ENCODE measurements around the gene AMFR.

AMFR gene

DNA sequence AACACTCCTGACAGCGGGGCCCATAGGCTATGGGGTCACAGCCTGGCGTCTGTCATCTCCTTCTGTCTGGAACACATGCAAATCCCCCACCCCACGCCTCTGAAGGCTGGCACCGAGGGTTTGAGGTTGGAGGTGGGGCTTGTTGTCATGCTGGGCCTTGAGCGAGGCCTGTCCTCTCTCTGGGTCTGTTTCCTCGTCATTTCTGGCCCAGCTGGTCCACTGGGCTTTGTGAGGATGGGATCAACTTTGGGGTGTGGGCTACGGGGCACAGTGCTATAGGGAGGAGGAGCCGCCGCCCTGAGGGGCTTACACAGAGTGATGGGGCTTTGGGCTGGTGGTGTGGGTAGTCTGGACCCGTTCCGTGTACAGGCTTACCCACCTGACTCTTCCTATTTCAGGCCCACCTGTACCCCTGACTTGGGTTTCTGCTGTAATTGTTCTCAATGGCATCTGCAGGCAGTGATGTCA lies 87.5 kb downstream of the AMFR start:
- Histone ChIP-seq H3K4me3 (ENCODE audit: low read depth, low read length) (no peak overlapping the region), H3K36me3 (ENCODE audit: control insufficient read depth in 2 of 2, insufficient read depth in 1 of 2, low read length in 2 of 2) (no peaks in the 10 kb centered on the region), H3K9me3 (ENCODE audit: control insufficient read depth, insufficient read depth, low read depth, low read length) (no peaks in the 10 kb centered on the region), H3K27ac (ENCODE audit: extremely low read depth, low read depth, low read length) (no peak overlapping the region), H3K4me1 (ENCODE audit: control insufficient read depth, insufficient read depth, low read length) (no peaks in the 10 kb centered on the region)
- CTCF ChIA-PET = interaction anchor here (0.6 kb wide), 1 partner anchor 762 kb away, joined by 4 read pairs; no protein-coding TSS in a partner anchor
- TF ChIP-seq ZNF423 (tag by site-specific recombination; IDR thresholded peaks at IDR 0.05) (no peak), ZNF670 (tag by site-specific recombination; IDR thresholded peaks at IDR 0.05; ENCODE audit: low read depth) (no peak), ZFP69B (tag by site-specific recombination; IDR thresholded peaks at IDR 0.05) (no peak), ZNF175 (tag by site-specific recombination; IDR thresholded peaks at IDR 0.05) (no peak), OSR2 (tag by site-specific recombination; IDR thresholded peaks at IDR 0.05) (no peak), ZNF24 (tag by site-specific recombination; IDR thresholded peaks at IDR 0.05) (no peak), ZSCAN23 (tag by site-specific recombination; IDR thresholded peaks at IDR 0.05) (no peak), OVOL3 (tag by site-specific recombination; IDR thresholded peaks at IDR 0.05) (no peak), ZNF221 (tag by site-specific recombination; IDR thresholded peaks at IDR 0.05; ENCODE audit: borderline replicate concordance) (no peak), ZNF792 (tag by site-specific recombination; IDR thresholded peaks at IDR 0.05) (no peak), ZNF10 (tag by site-specific recombination; IDR thresholded peaks at IDR 0.05) (no peak)
- TF ChIP-seq, protein P1, sequence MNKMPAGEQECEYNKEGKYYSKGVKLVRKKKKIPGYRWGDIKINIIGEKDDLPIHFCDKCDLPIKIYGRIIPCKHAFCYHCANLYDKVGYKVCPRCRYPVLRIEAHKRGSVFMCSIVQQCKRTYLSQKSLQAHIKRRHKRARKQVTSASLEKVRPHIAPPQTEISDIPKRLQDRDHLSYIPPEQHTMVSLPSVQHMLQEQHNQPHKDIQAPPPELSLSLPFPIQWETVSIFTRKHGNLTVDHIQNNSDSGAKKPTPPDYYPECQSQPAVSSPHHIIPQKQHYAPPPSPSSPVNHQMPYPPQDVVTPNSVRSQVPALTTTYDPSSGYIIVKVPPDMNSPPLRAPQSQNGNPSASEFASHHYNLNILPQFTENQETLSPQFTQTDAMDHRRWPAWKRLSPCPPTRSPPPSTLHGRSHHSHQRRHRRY (tag by site-specific recombination; IDR thresholded peaks at IDR 0.05) = no peak
- TF ChIP-seq, protein P2, sequence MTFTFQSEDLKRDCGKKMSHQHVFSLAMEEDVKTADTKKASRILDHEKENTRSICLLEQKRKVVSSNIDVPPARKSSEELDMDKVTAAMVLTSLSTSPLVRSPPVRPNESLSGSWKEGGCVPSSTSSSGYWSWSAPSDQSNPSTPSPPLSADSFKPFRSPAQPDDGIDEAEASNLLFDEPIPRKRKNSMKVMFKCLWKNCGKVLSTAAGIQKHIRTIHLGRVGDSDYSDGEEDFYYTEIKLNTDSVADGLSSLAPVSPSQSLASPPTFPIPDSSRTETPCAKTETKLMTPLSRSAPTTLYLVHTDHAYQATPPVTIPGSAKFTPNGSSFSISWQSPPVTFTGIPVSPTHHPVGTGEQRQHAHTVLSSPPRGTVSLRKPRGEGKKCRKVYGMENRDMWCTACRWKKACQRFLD (tag by site-specific recombination; IDR thresholded peaks at IDR 0.05) = no peak
- TF ChIP-seq, protein P3, sequence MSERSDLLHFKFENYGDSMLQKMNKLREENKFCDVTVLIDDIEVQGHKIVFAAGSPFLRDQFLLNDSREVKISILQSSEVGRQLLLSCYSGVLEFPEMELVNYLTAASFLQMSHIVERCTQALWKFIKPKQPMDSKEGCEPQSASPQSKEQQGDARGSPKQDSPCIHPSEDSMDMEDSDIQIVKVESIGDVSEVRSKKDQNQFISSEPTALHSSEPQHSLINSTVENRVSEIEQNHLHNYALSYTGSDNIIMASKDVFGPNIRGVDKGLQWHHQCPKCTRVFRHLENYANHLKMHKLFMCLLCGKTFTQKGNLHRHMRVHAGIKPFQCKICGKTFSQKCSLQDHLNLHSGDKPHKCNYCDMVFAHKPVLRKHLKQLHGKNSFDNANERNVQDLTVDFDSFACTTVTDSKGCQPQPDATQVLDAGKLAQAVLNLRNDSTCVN (tag by site-specific recombination; optimal IDR thresholded peaks at IDR 0.05) = no peak
- POLR2A ChIA-PET = no interaction called here

DNA sequence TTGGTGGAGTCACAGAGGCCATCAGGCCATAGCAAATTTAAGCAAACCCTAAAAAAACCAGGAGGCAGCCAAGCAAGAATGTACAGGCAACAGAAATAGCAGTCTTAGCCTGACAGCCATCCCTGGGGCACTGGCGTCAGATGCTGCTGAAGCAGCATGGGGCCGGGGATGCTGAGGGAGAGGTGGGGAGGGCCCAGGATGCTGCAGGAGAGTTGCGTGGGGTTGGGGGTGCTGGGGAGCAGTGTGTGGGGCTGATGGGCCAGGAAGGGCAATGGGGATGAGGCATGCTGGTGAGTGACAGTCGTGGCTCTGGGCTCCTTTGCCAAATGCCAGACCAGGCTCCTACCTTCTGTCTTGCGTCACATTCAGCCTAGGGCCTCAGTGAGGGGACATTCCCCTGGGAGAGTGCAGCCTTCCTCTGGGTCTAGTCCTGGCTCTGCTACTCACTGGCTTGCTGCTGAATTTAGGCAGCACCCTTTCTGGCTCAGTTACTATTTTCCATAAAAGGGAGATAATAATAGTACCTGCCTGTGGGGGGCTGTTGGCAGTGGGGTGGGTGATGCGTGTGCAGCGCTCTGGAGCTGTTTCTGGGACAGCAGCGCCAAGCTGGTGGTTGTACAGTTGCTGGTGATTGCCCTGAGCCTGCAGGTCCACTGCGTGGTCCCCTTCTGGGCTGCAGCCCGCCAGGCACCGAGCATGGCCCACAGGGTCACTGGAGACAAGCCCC lies 88.1 kb downstream of the AMFR start:
- no peak for TF ChIP-seq KLF9 (tag by site-specific recombination; IDR thresholded peaks at IDR 0.05; ENCODE audit: low read depth)
- no peak for TF ChIP-seq ZNF768 (tag by site-specific recombination; IDR thresholded peaks at IDR 0.05)
- no peak for TF ChIP-seq ZBTB7A (tag by site-specific recombination; IDR thresholded peaks at IDR 0.05; ENCODE audit: low read depth)
- no peak for TF ChIP-seq ZNF707 (tag by site-specific recombination; IDR thresholded peaks at IDR 0.05)
- TF ChIP-seq, protein P4, sequence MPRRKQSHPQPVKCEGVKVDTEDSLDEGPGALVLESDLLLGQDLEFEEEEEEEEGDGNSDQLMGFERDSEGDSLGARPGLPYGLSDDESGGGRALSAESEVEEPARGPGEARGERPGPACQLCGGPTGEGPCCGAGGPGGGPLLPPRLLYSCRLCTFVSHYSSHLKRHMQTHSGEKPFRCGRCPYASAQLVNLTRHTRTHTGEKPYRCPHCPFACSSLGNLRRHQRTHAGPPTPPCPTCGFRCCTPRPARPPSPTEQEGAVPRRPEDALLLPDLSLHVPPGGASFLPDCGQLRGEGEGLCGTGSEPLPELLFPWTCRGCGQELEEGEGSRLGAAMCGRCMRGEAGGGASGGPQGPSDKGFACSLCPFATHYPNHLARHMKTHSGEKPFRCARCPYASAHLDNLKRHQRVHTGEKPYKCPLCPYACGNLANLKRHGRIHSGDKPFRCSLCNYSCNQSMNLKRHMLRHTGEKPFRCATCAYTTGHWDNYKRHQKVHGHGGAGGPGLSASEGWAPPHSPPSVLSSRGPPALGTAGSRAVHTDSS (tag by site-specific recombination; IDR thresholded peaks at IDR 0.05) = no peak
- TF ChIP-seq ZNF791 (tag by site-specific recombination; IDR thresholded peaks at IDR 0.05) = no peak
- no peak for TF ChIP-seq ZNF354C (tag by site-specific recombination; IDR thresholded peaks at IDR 0.05; ENCODE audit: borderline replicate concordance, low read depth)
- no peak for TF ChIP-seq ZNF114 (tag by site-specific recombination; IDR thresholded peaks at IDR 0.05)
- TF ChIP-seq TCF7L2 (IDR thresholded peaks at IDR 0.05; ENCODE audit: borderline replicate concordance, low read depth, low read length) = no peak
- TF ChIP-seq, protein P5, sequence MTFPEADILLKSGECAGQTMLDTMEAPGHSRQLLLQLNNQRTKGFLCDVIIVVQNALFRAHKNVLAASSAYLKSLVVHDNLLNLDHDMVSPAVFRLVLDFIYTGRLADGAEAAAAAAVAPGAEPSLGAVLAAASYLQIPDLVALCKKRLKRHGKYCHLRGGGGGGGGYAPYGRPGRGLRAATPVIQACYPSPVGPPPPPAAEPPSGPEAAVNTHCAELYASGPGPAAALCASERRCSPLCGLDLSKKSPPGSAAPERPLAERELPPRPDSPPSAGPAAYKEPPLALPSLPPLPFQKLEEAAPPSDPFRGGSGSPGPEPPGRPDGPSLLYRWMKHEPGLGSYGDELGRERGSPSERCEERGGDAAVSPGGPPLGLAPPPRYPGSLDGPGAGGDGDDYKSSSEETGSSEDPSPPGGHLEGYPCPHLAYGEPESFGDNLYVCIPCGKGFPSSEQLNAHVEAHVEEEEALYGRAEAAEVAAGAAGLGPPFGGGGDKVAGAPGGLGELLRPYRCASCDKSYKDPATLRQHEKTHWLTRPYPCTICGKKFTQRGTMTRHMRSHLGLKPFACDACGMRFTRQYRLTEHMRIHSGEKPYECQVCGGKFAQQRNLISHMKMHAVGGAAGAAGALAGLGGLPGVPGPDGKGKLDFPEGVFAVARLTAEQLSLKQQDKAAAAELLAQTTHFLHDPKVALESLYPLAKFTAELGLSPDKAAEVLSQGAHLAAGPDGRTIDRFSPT (tag by site-specific recombination; IDR thresholded peaks at IDR 0.05) = no peak
- ChIA-PET POLR2A (no interaction called here), CTCF (interaction anchor here (0.6 to 1.0 kb wide), 2 partner anchors 19 to 762 kb away, joined by 3 to 4 read pairs; no protein-coding TSS in a partner anchor)
- Histone ChIP-seq H3K4me3 (ENCODE audit: low read depth, low read length) (no peak overlapping the region), H3K36me3 (ENCODE audit: control insufficient read depth in 2 of 2, insufficient read depth in 1 of 2, low read length in 2 of 2) (no peaks in the 10 kb centered on the region), H3K4me1 (ENCODE audit: control insufficient read depth, insufficient read depth, low read length) (no peaks in the 10 kb centered on the region), H3K9me3 (ENCODE audit: control insufficient read depth, insufficient read depth, low read depth, low read length) (no peaks in the 10 kb centered on the region), H3K27ac (ENCODE audit: extremely low read depth, low read depth, low read length) (no peak overlapping the region)
